ENCODE data around the gene C10orf53. TPM values are rescaled to one million over a fixed set of nuclear protein-coding genes. Genes with fewer than 3 reads are reported as not detected.

C10orf53 gene
- total RNA-seq, 1 donor, result not detected

GRCh38 chr10:49657606-49658005 is 21.8 kb upstream of the C10orf53 start:
- no peak for TF ChIP-seq CTCF (IDR thresholded peaks at IDR 0.05; ENCODE audit: extremely low read depth, low read depth, low read length)
- Histone ChIP-seq H3K4me3 (ENCODE audit: insufficient read depth, low read length) (no peak overlapping the region), H3K79me2 (ENCODE audit: insufficient read depth, low read length) (no peaks in the 10 kb centered on the region), H3K27me3 (ENCODE audit: insufficient read depth, low read length) (peaks cover 24% of the 10 kb centered on the region), H2AFZ (ENCODE audit: low read length) (no peak overlapping the region), H3K27ac (ENCODE audit: low read depth, low read length) (no peak overlapping the region), H4K20me1 (ENCODE audit: insufficient read depth, low read length) (no peaks in the 10 kb centered on the region), H3K36me3 (ENCODE audit: insufficient read depth, low read length) (no peaks in the 10 kb centered on the region), H3K9me3 (ENCODE audit: low read depth, low read length) (no peaks in the 10 kb centered on the region), H3K4me2 (ENCODE audit: insufficient read depth, low read length) (no peak overlapping the region), H3K4me1 (ENCODE audit: insufficient read depth, low read length) (no peaks in the 10 kb centered on the region)
- DNase-seq (ENCODE audit: insufficient read length, low spot score, missing footprints), result no peak

- no peaks in the 10 kb centered on the region for H3K79me2 ChIP-seq (ENCODE audit: insufficient read depth, low read length)
- H3K4me2 ChIP-seq (ENCODE audit: insufficient read depth, low read length), result no peak overlapping the region
- H4K20me1 ChIP-seq (ENCODE audit: insufficient read depth, low read length), result no peaks in the 10 kb centered on the region
- no peak overlapping the region for H2AFZ ChIP-seq (ENCODE audit: low read length)
- no peaks in the 10 kb centered on the region for H3K4me1 ChIP-seq (ENCODE audit: insufficient read depth, low read length)
- TF ChIP-seq CTCF (IDR thresholded peaks at IDR 0.05; ENCODE audit: extremely low read depth, low read depth, low read length), result no peak
- no peak overlapping the region for H3K4me3 ChIP-seq (ENCODE audit: insufficient read depth, low read length)
- no peaks in the 10 kb centered on the region for H3K27me3 ChIP-seq (ENCODE audit: insufficient read depth, low read length)
- H3K9me3 ChIP-seq (ENCODE audit: low read depth, low read length), result no peaks in the 10 kb centered on the region
- no peaks in the 10 kb centered on the region for H3K36me3 ChIP-seq (ENCODE audit: insufficient read depth, low read length)
- no peak for DNase-seq (ENCODE audit: insufficient read length, low spot score, missing footprints)
- no peak overlapping the region for H3K27ac ChIP-seq (ENCODE audit: low read depth, low read length)
Observed at GRCh38 chr10:49661140-49661856, 18.2 kb upstream of the C10orf53 start.

- Histone ChIP-seq H3K79me2 (ENCODE audit: insufficient read depth, low read length) (no peaks in the 10 kb centered on the region), H3K4me2 (ENCODE audit: insufficient read depth, low read length) (no peak overlapping the region)
- TF ChIP-seq CTCF (IDR thresholded peaks at IDR 0.05; ENCODE audit: extremely low read depth, low read depth, low read length), result no peak
Observed at GRCh38 chr10:49662169-49662830, 17.2 kb upstream of the C10orf53 start.

GRCh38 chr10:49663596-49663995 is 15.9 kb upstream of the C10orf53 start:
- H3K4me3 ChIP-seq (ENCODE audit: insufficient read depth, low read length), result no peak overlapping the region
- H3K9me3 ChIP-seq (ENCODE audit: low read depth, low read length), result no peaks in the 10 kb centered on the region
- no peaks in the 10 kb centered on the region for H3K79me2 ChIP-seq (ENCODE audit: insufficient read depth, low read length)
- H3K4me2 ChIP-seq (ENCODE audit: insufficient read depth, low read length), result no peak overlapping the region
- no peak for TF ChIP-seq CTCF (IDR thresholded peaks at IDR 0.05; ENCODE audit: extremely low read depth, low read depth, low read length)
- no peak for DNase-seq (ENCODE audit: insufficient read length, low spot score, missing footprints)
- H3K4me1 ChIP-seq (ENCODE audit: insufficient read depth, low read length), result no peaks in the 10 kb centered on the region
- no peaks in the 10 kb centered on the region for H4K20me1 ChIP-seq (ENCODE audit: insufficient read depth, low read length)
- no peak overlapping the region for H2AFZ ChIP-seq (ENCODE audit: low read length)
- H3K27ac ChIP-seq (ENCODE audit: low read depth, low read length), result no peak overlapping the region
- H3K27me3 ChIP-seq (ENCODE audit: insufficient read depth, low read length), result peaks cover 5% of the 10 kb centered on the region
- no peaks in the 10 kb centered on the region for H3K36me3 ChIP-seq (ENCODE audit: insufficient read depth, low read length)

More at GRCh38 chr10:49662169-49662830, 17.2 kb upstream of the C10orf53 start:
- no peaks in the 10 kb centered on the region for H3K36me3 ChIP-seq (ENCODE audit: insufficient read depth, low read length)
- H4K20me1 ChIP-seq (ENCODE audit: insufficient read depth, low read length), result no peaks in the 10 kb centered on the region
- no peak overlapping the region for H3K4me3 ChIP-seq (ENCODE audit: insufficient read depth, low read length)
- H2AFZ ChIP-seq (ENCODE audit: low read length), result no peak overlapping the region
- H3K27me3 ChIP-seq (ENCODE audit: insufficient read depth, low read length), result peaks cover 2% of the 10 kb centered on the region
- H3K27ac ChIP-seq (ENCODE audit: low read depth, low read length), result no peak overlapping the region
- DNase-seq (ENCODE audit: insufficient read length, low spot score, missing footprints), result no peak
- H3K4me1 ChIP-seq (ENCODE audit: insufficient read depth, low read length), result no peaks in the 10 kb centered on the region
- H3K9me3 ChIP-seq (ENCODE audit: low read depth, low read length), result no peaks in the 10 kb centered on the region
